Right lung (tissue), 10 donors: Measurements from ENCODE around the gene DRAP1. TPM values are rescaled to one million over a fixed set of nuclear protein-coding genes. Genes with fewer than 3 reads are reported as not detected.

Experiments used
- DNase-seq, 2 donors: peaks; one replicate each; pipeline ENCODE4 v3.0.0-alpha.2; 2013
- long read RNA-seq, 8 donors: transcript quantifications; one replicate each; lab custom pipeline, GENCODE V29; 2026
- polyA plus RNA-seq, 5 donors: library from polyadenylated mRNA; unstranded; fragments of 120-200 nt; gene quantifications; one replicate each; pipeline versions ENCODE4 v1.2.1 to v1.2.3, GENCODE V29; 2013; ENCODE audit warnings: inconsistent platforms in 1 of 5, low replicate concordance in 1 of 5; ENCODE audit not compliant: insufficient read length in 5 of 5, insufficient read depth in 1 of 5

DRAP1 gene, protein sequence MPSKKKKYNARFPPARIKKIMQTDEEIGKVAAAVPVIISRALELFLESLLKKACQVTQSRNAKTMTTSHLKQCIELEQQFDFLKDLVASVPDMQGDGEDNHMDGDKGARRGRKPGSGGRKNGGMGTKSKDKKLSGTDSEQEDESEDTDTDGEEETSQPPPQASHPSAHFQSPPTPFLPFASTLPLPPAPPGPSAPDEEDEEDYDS
- polyA plus RNA-seq: 100 to 1,000 TPM in 1 of 5 donors, 10 to 100 TPM in 4; 66.5 to 143 (median 81.8) TPM
- long read RNA-seq, donor 1, transcript DRAP1-206 (3 exons, 837 nt): minor isoform, 9 of 140 reads
- long read RNA-seq, donor 1, transcript DRAP1-209 (4 exons, 453 nt): minor isoform, 21 of 140 reads
- long read RNA-seq, donor 1, transcript DRAP1-201 (7 exons, 989 nt): major isoform, 88 of 140 reads
- long read RNA-seq, donor 1, partial matches to known transcripts: 15 of 140 reads
- long read RNA-seq, donor 1, other reads (novel, unspliced or antisense): 0 of 140 reads
- long read RNA-seq, donor 2, transcript DRAP1-201 (7 exons, 989 nt): major isoform, 68 of 90 reads
- long read RNA-seq, donor 2, transcript DRAP1-209 (4 exons, 453 nt): minor isoform, 10 of 90 reads
- long read RNA-seq, donor 2, partial matches to known transcripts: 5 of 90 reads
- long read RNA-seq, donor 2, other reads (novel, unspliced or antisense): 0 of 90 reads
- long read RNA-seq, donor 3, transcript DRAP1-208 (6 exons, 751 nt): minor isoform, 9 of 103 reads
- long read RNA-seq, donor 3, transcript DRAP1-209 (4 exons, 453 nt): minor isoform, 16 of 103 reads
- long read RNA-seq, donor 3, transcript DRAP1-201 (7 exons, 989 nt): major isoform, 49 of 103 reads
- long read RNA-seq, donor 3, transcript DRAP1-206 (3 exons, 837 nt): minor isoform, 11 of 103 reads
- long read RNA-seq, donor 3, partial matches to known transcripts: 13 of 103 reads
- long read RNA-seq, donor 3, other reads (novel, unspliced or antisense): 0 of 103 reads
- long read RNA-seq, donor 4, transcript DRAP1-209 (4 exons, 453 nt): minor isoform, 9 of 69 reads
- long read RNA-seq, donor 4, transcript DRAP1-201 (7 exons, 989 nt): major isoform, 44 of 69 reads
- long read RNA-seq, donor 4, partial matches to known transcripts: 7 of 69 reads
- long read RNA-seq, donor 4, other reads (novel, unspliced or antisense): 0 of 69 reads
- long read RNA-seq, donor 5, transcript DRAP1-206 (3 exons, 837 nt): minor isoform, 7 of 141 reads
- long read RNA-seq, donor 5, transcript DRAP1-209 (4 exons, 453 nt): minor isoform, 21 of 141 reads
- long read RNA-seq, donor 5, transcript DRAP1-201 (7 exons, 989 nt): major isoform, 83 of 141 reads
- long read RNA-seq, donor 5, partial matches to known transcripts: 23 of 141 reads
- long read RNA-seq, donor 5, other reads (novel, unspliced or antisense): 0 of 141 reads
- long read RNA-seq, donor 6, transcript DRAP1-201 (7 exons, 989 nt): major isoform, 96 of 132 reads
- long read RNA-seq, donor 6, transcript DRAP1-206 (3 exons, 837 nt): minor isoform, 5 of 132 reads
- long read RNA-seq, donor 6, transcript DRAP1-209 (4 exons, 453 nt): minor isoform, 13 of 132 reads
- long read RNA-seq, donor 6, partial matches to known transcripts: 13 of 132 reads
- long read RNA-seq, donor 6, other reads (novel, unspliced or antisense): 0 of 132 reads
- long read RNA-seq, donor 7, transcript DRAP1-209 (4 exons, 453 nt): minor isoform, 13 of 105 reads
- long read RNA-seq, donor 7, transcript DRAP1-208 (6 exons, 751 nt): minor isoform, 5 of 105 reads
- long read RNA-seq, donor 7, transcript DRAP1-201 (7 exons, 989 nt): major isoform, 80 of 105 reads
- long read RNA-seq, donor 7, partial matches to known transcripts: 5 of 105 reads
- long read RNA-seq, donor 7, other reads (novel, unspliced or antisense): 0 of 105 reads
- long read RNA-seq, donor 8, transcript DRAP1-201 (7 exons, 989 nt): major isoform, 34 of 43 reads
- long read RNA-seq, donor 8, partial matches to known transcripts: 0 of 43 reads
- long read RNA-seq, donor 8, other reads (novel, unspliced or antisense): 0 of 43 reads

GRCh38 chr11:65919141-65919572 lies at the start of gene DRAP1:
Gene DRAP1 (plus strand): TSS chr11:65919426. CDS start chr11:65919502, 76 bp downstream.
- DNase-seq: peak; percentile 97 to 98

DNA sequence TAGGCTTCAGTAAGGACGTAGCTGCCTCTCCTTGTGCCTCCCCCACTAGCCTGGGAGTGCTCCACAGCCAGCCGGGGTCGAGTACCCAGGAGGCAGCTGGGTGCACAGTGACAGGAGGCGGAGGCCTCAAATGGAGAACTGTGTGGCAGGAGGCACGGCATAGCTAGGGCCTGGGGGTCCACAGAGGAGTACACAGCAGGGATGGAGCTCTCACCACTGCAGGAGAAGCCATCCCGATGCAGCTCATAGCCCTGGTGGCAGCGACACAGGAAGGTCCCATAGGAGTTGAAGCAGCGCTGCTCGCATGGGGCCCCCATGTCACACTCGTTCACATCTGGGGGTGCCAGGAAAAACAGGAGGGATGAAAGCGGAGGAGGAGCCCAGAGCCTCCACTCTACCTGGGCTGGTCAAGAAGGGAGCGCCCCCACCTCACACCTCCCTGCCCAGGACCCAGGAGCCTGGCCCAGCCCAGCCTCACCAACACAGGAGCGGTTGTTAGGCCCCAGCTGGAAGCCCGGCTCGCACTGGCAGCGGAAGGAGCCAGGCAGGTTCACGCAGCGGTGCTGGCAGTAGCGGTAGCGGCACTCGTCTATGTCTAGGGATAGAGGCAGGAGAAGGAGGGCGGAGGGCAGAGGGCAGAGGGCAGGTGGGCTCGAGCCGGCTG lies 49.5 kb upstream of the DRAP1 start:
- no peak for DNase-seq

DNA sequence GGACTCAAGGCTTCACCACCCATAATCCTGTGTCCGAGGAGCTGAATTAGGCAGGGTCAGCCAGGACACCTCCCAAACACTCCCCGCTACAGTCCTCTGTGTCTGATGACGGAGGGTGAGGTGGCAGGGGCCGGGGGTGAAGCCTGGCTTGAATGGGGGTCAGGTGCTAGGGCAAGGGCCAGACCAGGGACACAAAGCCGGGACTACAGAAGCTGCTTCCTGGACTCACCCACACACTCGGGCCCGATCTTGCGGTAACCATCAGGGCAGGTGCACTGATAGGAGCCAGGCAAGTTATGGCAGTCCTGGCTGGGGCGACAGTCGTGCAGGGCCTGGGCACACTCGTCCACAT lies 48.9 kb upstream of the DRAP1 start:
- no peak for DNase-seq

DNA sequence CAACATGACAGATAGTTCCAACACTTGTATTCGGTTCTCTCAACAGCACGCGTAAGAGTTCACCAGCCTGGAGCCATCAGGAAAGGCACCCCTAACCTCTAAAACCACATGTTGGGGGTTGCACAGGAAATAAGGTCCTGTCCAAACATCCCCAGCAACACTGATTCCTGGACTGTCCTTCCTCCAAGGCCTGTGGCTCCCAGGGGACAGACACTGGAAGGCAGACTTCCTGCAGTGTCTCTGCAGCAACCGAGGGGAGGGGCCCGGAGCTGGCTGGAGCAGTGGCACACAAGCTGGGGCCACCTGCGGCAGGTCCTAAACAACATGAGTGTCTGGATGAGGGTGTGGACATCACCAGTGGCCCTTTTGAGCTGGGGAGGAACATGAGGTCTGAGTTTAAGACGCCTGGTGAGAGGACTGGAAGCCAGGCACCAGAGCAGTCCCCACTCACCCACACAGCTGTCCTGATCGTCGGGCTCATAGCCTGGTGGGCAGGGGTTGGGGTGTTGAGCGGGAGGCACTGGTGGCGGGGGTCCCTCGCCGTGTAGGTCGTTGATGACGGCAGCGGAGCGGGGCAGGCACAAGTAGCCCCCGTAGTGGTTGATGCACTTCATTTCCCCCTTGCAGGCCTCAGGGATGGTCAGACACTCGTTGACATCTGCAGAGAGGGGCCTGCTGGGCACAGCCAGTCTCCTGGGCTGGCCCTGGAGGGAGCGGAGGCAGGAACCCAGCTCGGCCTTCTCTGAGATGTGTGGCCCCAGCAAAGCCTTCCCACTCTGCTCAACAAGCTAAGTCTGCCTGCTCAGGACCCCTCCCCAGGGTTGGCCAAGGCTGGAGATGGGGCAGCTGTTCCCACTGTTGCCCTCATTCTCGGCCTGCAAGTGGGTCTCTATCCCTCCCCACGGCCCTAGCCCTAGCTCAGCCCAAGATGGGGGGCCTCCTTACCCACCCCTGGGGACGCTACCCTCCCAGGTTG lies 48.2 kb upstream of the DRAP1 start:
- DNase-seq: no peak

GRCh38 chr11:65871811-65872548 lies 47.2 kb upstream of the DRAP1 start:
- DNase-seq: no peak

GRCh38 chr11:65872586-65873317 lies 46.5 kb upstream of the DRAP1 start, which contains the start of gene EFEMP2:
Gene EFEMP2 (minus strand): TSS chr11:65872800. CDS start chr11:65872354, 446 bp downstream.
- DNase-seq: peak; percentile 76 to 80

- DNase-seq: peak; percentile 95
Measured at GRCh38 chr11:65873318-65874156, 45.7 kb upstream of the DRAP1 start.

DNA sequence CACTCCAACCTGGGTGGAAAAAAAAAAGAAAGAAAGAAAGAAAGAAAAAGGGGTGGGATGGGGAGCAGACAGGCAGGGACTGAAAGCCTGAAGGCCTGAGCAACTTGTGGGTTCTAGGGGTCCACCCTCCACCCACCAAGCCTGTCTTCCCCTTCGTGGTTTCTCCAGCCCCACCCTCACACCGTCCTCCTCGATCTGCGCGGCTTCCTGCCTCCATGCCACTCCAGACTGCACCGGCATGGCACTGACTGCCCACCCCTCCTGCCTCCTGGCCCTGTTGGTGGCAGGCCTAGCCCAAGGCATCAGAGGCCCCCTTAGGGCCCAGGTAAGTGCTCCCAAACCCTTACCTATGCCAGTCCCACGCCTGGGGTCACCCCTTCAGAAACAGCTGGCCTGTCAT lies 39.6 kb upstream of the DRAP1 start, which contains the start of gene CTSW:
CTSW (plus strand) TSS at position 221 of the 400 bp plus-strand sequence; CDS start at position 239, 18 bp downstream.
- DNase-seq: no peak

DNA sequence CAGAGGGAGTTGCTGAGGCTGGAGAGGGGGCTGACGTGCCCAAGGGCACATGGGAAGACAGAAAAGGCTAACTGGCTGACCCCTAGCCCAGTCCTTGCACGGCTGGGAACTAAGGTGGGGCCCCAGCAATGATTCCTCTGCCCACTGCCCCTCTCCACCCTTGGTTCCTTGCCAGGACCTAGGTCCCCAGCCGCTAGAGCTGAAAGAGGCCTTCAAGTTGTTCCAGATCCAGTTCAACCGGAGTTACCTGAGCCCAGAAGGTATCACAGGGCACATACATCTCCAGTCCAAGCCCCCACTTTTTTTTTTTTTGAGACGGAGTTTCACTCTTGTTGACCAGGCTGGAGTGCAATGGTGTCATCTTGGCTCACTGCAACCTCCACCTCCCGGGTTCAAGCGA lies 39.2 kb upstream of the DRAP1 start:
- no peak for DNase-seq

- DNase-seq: no peak
Measured at GRCh38 chr11:65880844-65881421, 38.3 kb upstream of the DRAP1 start.

DNA sequence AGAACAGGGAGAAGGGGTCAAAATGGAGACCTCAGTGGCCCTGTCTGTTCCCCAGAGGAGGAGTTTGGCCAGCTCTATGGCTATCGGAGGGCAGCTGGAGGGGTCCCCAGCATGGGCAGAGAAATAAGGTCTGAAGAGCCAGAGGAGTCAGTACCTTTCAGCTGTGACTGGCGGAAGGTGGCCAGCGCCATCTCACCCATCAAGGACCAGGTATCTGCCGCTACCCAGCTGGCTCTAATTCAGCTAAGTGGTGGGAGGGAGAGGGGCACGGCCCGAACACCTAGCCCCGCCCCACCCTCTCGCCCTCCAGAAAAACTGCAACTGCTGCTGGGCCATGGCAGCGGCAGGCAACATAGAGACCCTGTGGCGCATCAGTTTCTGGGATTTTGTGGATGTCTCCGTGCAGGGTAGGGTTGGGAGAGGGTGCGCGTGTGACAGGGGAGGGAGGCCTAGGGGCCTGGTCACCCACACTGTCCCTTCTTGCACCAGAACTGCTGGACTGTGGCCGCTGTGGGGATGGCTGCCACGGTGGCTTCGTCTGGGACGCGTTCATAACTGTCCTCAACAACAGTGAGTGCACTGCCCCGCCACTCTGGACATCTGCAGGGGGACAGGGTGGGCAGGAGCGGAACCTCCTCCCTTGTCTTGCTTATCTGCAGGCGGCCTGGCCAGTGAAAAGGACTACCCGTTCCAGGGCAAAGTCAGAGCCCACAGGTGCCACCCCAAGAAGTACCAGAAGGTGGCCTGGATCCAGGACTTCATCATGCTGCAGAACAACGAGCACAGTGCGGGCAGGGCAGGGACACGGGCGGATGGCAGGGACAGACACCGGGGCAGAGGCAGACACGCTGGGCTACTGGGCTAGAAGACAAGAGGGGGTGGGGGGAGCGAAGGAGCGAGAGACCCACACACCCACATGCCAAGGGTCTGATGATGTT lies 36.8 kb upstream of the DRAP1 start:
- DNase-seq: no peak

DNA sequence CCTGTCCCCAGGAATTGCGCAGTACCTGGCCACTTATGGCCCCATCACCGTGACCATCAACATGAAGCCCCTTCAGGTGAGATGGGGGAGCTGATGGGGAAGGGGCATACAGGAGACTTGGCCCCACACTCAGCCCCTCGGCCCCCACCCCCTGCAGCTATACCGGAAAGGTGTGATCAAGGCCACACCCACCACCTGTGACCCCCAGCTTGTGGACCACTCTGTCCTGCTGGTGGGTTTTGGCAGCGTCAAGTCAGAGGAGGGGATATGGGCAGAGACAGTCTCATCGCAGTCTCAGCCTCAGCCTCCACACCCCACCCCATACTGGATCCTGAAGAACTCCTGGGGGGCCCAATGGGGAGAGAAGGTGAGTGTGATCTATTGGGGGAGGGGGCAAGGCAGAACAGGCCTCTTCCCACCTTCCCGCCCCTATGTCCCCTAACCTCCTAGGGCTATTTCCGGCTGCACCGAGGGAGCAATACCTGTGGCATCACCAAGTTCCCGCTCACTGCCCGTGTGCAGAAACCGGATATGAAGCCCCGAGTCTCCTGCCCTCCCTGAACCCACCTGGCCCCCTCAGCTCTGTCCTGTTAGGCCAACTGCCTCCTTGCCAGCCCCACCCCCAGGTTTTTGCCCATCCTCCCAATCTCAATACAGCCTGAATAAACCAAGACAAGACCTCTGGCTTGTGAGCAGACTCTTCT lies 36.0 kb upstream of the DRAP1 start:
- DNase-seq: no peak
